Muscle of leg (tissue), 11 donors: ENCODE results near the gene TPGS2. TPM values are rescaled to one million over a fixed set of nuclear protein-coding genes. Genes with fewer than 3 reads are reported as not detected.

ENCODE experiments used
- DNase-seq: peaks from one replicate; pipeline ENCODE4 v3.0.0; 2013
- H3K27ac ChIP-seq: one replicate; pipeline ENCODE4 v1.5.1; 2013; ENCODE audit warnings: mild to moderate bottlenecking, low read length, control low read depth
- H3K27me3 ChIP-seq: one replicate; pipeline ENCODE4 v1.6.1; 2013; ENCODE audit warnings: low read length; ENCODE audit not compliant: control insufficient read depth, insufficient read depth
- H3K36me3 ChIP-seq: one replicate; pipeline ENCODE4 v1.6.1; 2013; ENCODE audit warnings: low read length; ENCODE audit not compliant: control insufficient read depth, insufficient read depth
- H3K4me1 ChIP-seq: one replicate; pipeline ENCODE4 v1.6.1; 2013; ENCODE audit warnings: low read length; ENCODE audit not compliant: control insufficient read depth, insufficient read depth
- H3K4me3 ChIP-seq: one replicate; pipeline ENCODE4 v1.5.1; 2013; ENCODE audit warnings: low read length, control low read depth
- H3K9me3 ChIP-seq: replicated peaks from 2 replicates; pipeline ENCODE4 v1.6.1; 2013; ENCODE audit warnings: low read depth, low read length; ENCODE audit not compliant: control insufficient read depth
- WGBS: methylation state at CpG from one replicate; pipeline ENCODE4 v1.1.5; 2013; ENCODE audit warnings: missing lambda C conversion rate; ENCODE audit not compliant: insufficient coverage; 5-methylcytosine and 5-hydroxymethylcytosine counted together
- polyA plus RNA-seq, 8 donors: library from polyadenylated mRNA; unstranded; fragments of 120-200 nt; gene quantifications; one replicate each; pipeline versions ENCODE4 v1.2.1 to v1.2.3, GENCODE V29; 2013; ENCODE audit warnings: inconsistent platforms in 1 of 8, low replicate concordance in 1 of 8; ENCODE audit not compliant: insufficient read length in 8 of 8, insufficient read depth in 1 of 8
- total RNA-seq: library from RNA; stranded (reverse); fragments of 120-200 nt; gene quantifications from one replicate; pipeline ENCODE4 v1.2.4, GENCODE V29; 2013

The TPGS2 gene
- total and polyA plus RNA-seq, 9 donors: 34.2 to 72.2 (median 48.3) TPM

GRCh38 chr18:36782710-36783109, 46.1 kb downstream of the TPGS2 start:
- Histone ChIP-seq H3K4me3 (no peak overlapping the region), H3K27ac (no peak overlapping the region), H3K36me3 (peaks cover 5% of the 10 kb centered on the region), H3K27me3 (no peaks in the 10 kb centered on the region), H3K9me3 (no peaks in the 10 kb centered on the region), H3K4me1 (no peaks in the 10 kb centered on the region)
- no peak for DNase-seq
- WGBS: 84% methylated on average over 6 of the region's 9 CpGs

GRCh38 chr18:36780748-36781147, 48.1 kb downstream of the TPGS2 start:
- no peak for DNase-seq
- no peaks in the 10 kb centered on the region for H3K27me3 ChIP-seq
- H3K4me1 ChIP-seq: no peaks in the 10 kb centered on the region
- H3K36me3 ChIP-seq: peaks cover 5% of the 10 kb centered on the region
- H3K9me3 ChIP-seq: no peaks in the 10 kb centered on the region
- H3K4me3 ChIP-seq: no peak overlapping the region
- 75% methylated on average over 1 of the region's 2 CpGs for WGBS
- no peak overlapping the region for H3K27ac ChIP-seq

GRCh38 chr18:36777566-36777965, 51.2 kb downstream of the TPGS2 start:
- Histone ChIP-seq H3K4me3 (no peak overlapping the region), H3K27me3 (no peaks in the 10 kb centered on the region), H3K36me3 (peaks cover 5% of the 10 kb centered on the region), H3K4me1 (no peaks in the 10 kb centered on the region), H3K9me3 (no peaks in the 10 kb centered on the region), H3K27ac (no peak overlapping the region)
- DNase-seq: peak; percentile 36
- no CpG with 5 or more reads among the region's 1 CpG for WGBS

- Histone ChIP-seq H3K27ac (no peak overlapping the region), H3K4me1 (no peaks in the 10 kb centered on the region), H3K9me3 (no peaks in the 10 kb centered on the region), H3K36me3 (peaks cover 5% of the 10 kb centered on the region), H3K4me3 (no peak overlapping the region), H3K27me3 (no peaks in the 10 kb centered on the region)
- 75% methylated on average over 1 of the region's 5 CpGs for WGBS
- no peak for DNase-seq
Observed at GRCh38 chr18:36776650-36777049, 52.2 kb downstream of the TPGS2 start.

GRCh38 chr18:36775396-36775795, 53.4 kb downstream of the TPGS2 start:
- WGBS: 100% methylated on average over 1 of the region's 4 CpGs
- H3K27ac ChIP-seq: no peak overlapping the region
- no peaks in the 10 kb centered on the region for H3K9me3 ChIP-seq

GRCh38 chr18:36772241-36772723, 56.5 kb downstream of the TPGS2 start:
- WGBS: 43% methylated on average over 3 of the region's 4 CpGs
- Histone ChIP-seq H3K4me1 (no peaks in the 10 kb centered on the region), H3K36me3 (peaks cover 10% of the 10 kb centered on the region), H3K9me3 (no peaks in the 10 kb centered on the region), H3K4me3 (no peak overlapping the region), H3K27ac (no peak overlapping the region), H3K27me3 (no peaks in the 10 kb centered on the region)
- DNase-seq: no peak

More at GRCh38 chr18:36775396-36775795, 53.4 kb downstream of the TPGS2 start:
- Histone ChIP-seq H3K4me3 (no peak overlapping the region), H3K27me3 (no peaks in the 10 kb centered on the region), H3K4me1 (no peaks in the 10 kb centered on the region), H3K36me3 (no peaks in the 10 kb centered on the region)
- no peak for DNase-seq

- no peak overlapping the region for H3K4me3 ChIP-seq
- H3K27me3 ChIP-seq: no peaks in the 10 kb centered on the region
- no peaks in the 10 kb centered on the region for H3K4me1 ChIP-seq
- H3K36me3 ChIP-seq: peaks cover 10% of the 10 kb centered on the region
- H3K27ac ChIP-seq: no peak overlapping the region
- H3K9me3 ChIP-seq: no peaks in the 10 kb centered on the region
- DNase-seq: no peak
- WGBS: 76% methylated on average over 3 of the region's 4 CpGs
Observed at GRCh38 chr18:36771245-36771644, 57.6 kb downstream of the TPGS2 start.

- no peaks in the 10 kb centered on the region for H3K4me1 ChIP-seq
- no peaks in the 10 kb centered on the region for H3K27me3 ChIP-seq
- H3K27ac ChIP-seq: no peak overlapping the region
- H3K4me3 ChIP-seq: no peak overlapping the region
- no peaks in the 10 kb centered on the region for H3K9me3 ChIP-seq
- WGBS: no CpG with 5 or more reads among the region's 3 CpGs
- no peak for DNase-seq
- H3K36me3 ChIP-seq: peaks cover 10% of the 10 kb centered on the region
Observed at GRCh38 chr18:36770315-36770946, 58.4 kb downstream of the TPGS2 start.

- Histone ChIP-seq H3K27me3 (no peaks in the 10 kb centered on the region), H3K4me1 (no peaks in the 10 kb centered on the region), H3K4me3 (no peak overlapping the region), H3K27ac (no peak overlapping the region), H3K36me3 (peaks cover 10% of the 10 kb centered on the region), H3K9me3 (peaks cover 3% of the 10 kb centered on the region)
- no peak for DNase-seq
- WGBS: 61% methylated on average over 3 of the region's 6 CpGs
Observed at GRCh38 chr18:36769611-36770314, 59.0 kb downstream of the TPGS2 start.

GRCh38 chr18:36769172-36769571, 59.6 kb downstream of the TPGS2 start:
- H3K9me3 ChIP-seq: peaks cover 3% of the 10 kb centered on the region
- peaks cover 10% of the 10 kb centered on the region for H3K36me3 ChIP-seq
- no peak overlapping the region for H3K4me3 ChIP-seq
- H3K27ac ChIP-seq: no peak overlapping the region
- no peaks in the 10 kb centered on the region for H3K4me1 ChIP-seq
- no peaks in the 10 kb centered on the region for H3K27me3 ChIP-seq
- DNase-seq: no peak
- 97% methylated on average over 9 of the region's 10 CpGs for whole genome bisulfite sequencing
